GM12892 (cell line): ENCODE measurements around the gene ABLIM2.

Experiments
- POLR2A ChIP-seq: IDR thresholded peaks from 2 replicates; pipeline ENCODE4 v1.6.1; 2011; ENCODE audit warnings: low read depth, low read length, control low read depth
- POLR2AphosphoS5 ChIP-seq: IDR thresholded peaks from 2 replicates; pipeline ENCODE4 v1.6.1; 2011; ENCODE audit warnings: low read depth, low read length, control low read depth

GRCh38 chr4:8110071-8110986 lies 48.3 kb downstream of the ABLIM2 start:
- TF ChIP-seq POLR2AphosphoS5 (no peak), POLR2A (no peak)
